22Rv1 (cell line): Measurements from ENCODE around the gene CD34.
"Not testable (repeated sequence)": the region's sequence is repeated elsewhere in the genome, so short reads cannot be mapped to it uniquely, and the experiment has no call there.

Experiments
- H3K27ac ChIP-seq: fragments of 450-650 bp; 2 replicates; pipeline ENCODE4 v1.5.1; 2017
- ZFX ChIP-seq: fragments of 450-650 bp; IDR thresholded peaks from 2 replicates; pipeline ENCODE4 v1.6.1; 2017; ENCODE audit warnings: antibody characterized with exemption, borderline replicate concordance
- TF ChIP-seq, protein P1 (sequence below): fragments of 450-650 bp; IDR thresholded peaks from 2 replicates; pipeline ENCODE4 v1.5.1; 2017; ENCODE audit warnings: mild to moderate bottlenecking

CD34 gene

DNA sequence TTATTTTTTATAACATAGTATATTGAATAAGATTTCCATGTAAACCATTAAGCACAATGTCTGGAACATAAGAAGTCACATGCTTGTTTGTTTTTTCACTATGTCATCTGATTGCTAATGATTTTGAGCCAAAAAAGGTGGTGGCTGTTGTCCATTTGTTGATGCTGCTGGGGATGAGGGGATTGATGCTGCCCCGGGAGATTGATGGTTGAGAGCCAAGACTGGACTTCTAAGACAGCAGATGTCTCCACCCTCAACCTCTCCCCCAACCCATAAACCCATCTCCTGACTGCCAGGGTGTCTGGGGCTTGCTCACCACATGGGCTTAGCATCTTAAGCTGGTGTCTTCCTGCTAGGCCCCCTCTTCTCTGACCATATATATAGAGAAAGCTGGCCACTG, 35.8 kb upstream of the CD34 start:
- no peak for TF ChIP-seq ZFX
- TF ChIP-seq, protein P1, sequence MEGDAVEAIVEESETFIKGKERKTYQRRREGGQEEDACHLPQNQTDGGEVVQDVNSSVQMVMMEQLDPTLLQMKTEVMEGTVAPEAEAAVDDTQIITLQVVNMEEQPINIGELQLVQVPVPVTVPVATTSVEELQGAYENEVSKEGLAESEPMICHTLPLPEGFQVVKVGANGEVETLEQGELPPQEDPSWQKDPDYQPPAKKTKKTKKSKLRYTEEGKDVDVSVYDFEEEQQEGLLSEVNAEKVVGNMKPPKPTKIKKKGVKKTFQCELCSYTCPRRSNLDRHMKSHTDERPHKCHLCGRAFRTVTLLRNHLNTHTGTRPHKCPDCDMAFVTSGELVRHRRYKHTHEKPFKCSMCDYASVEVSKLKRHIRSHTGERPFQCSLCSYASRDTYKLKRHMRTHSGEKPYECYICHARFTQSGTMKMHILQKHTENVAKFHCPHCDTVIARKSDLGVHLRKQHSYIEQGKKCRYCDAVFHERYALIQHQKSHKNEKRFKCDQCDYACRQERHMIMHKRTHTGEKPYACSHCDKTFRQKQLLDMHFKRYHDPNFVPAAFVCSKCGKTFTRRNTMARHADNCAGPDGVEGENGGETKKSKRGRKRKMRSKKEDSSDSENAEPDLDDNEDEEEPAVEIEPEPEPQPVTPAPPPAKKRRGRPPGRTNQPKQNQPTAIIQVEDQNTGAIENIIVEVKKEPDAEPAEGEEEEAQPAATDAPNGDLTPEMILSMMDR: no peak
- H3K27ac ChIP-seq: no peak overlapping the region

DNA sequence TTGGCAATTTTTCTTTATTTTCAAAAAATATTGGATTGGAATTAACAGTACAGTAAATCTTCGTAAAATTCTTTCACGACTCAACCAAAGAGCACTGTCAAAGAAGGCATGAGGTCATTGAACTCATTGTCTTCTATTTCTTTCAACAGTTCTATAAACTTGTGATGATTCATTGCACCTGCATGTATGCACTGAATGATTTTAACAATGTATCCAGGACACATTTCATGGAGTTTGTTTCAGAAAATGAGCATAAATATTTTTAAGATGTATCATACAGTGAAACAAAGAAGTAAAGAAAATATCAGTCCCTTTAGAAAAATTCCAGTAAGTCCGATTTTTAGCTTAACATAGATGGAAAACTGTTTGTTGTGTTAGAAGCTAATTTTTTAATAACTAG, 33.6 kb upstream of the CD34 start:
- TF ChIP-seq ZFX: no peak
- TF ChIP-seq, protein P1: no peak
- H3K27ac ChIP-seq: no peak overlapping the region

DNA sequence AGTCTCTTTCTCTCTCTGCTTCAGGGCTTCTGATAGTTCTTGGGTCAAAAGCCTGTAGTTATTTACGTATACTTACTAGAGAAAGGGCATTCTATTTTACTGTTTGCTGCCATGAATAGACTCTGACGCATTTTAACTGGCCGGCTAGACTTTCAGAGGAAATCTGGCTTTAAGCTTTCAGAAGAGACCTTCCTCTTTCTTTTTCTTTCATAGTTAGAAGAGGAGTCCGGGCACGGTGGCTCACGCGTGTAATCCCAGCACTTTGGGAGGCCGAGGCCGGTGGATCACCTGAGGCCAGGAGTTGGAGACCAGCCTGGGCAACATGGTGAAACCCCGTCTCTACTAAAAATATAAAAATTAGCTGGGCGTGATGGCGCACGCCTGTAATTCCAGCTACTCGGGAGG, 31.4 kb upstream of the CD34 start:
- H3K27ac ChIP-seq: not testable (repeated sequence)

DNA sequence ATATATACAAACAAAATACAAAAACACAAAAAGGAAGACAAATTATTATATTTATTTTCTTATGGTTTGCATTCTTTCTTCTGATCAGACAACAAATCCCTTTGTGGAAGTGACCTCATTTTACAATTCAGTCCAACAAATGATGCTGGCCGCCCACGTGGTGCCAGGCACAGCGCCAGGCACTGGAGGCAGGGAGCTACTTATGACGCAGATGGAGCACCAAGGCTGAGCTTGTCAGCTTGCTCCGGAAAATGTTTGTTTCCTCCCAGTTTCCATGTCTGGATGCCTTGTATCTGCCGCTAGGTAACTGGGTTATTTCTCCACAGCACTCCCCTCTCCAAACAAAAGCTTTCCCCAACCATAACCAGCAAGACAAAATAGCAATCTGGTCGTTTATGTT, 30.7 kb upstream of the CD34 start:
- no peak for TF ChIP-seq ZFX
- TF ChIP-seq, protein P1: no peak
- H3K27ac ChIP-seq: no peak overlapping the region

GRCh38 chr1:207938016-207938415, 27.1 kb upstream of the CD34 start:
- no peak for TF ChIP-seq ZFX
- TF ChIP-seq, protein P1: no peak
- H3K27ac ChIP-seq: no peak overlapping the region

DNA sequence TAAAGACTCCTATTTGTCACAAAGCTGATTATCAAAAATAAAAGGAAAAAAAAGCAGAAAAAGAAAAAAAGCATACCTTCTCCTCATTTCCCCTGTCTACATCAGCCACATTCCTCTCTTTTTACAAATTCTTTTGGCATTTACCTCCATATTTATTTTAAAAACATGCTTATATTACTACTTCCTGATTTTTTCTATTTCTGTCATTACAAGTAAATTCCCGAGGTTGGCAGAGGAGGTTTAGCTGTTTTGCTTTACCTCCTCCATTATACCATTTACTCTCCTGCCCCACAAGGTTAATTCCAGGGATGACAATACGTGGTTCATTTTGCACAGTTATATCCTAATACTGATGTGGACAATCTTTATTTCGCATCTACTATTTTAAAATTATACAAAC, 26.3 kb upstream of the CD34 start:
- H3K27ac ChIP-seq: no peak overlapping the region
- TF ChIP-seq ZFX: no peak
- TF ChIP-seq, protein P1: no peak

DNA sequence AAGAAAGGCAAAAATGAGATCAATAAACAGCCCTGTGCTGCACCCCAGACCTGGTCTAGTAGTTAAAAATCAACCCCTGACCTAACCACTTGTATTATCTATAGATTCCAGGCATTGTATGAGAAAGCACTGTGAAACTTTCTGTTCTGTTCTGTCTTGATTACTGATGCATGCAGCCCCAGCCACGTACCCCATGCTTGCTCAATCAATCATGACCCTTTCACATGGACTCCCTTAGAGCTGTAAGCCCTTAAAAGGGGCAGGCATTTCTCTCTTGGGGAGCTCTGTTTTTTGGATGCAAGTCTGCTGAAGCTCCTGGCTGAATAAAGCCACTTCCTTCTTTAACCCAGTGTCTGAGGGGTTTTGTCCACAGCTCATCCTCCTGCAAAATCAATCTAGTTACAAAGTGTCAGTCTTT, 24.2 kb upstream of the CD34 start:
- H3K27ac ChIP-seq: no peak overlapping the region
- TF ChIP-seq ZFX: no peak
- TF ChIP-seq, protein P1: no peak

- no peak overlapping the region for H3K27ac ChIP-seq
- no peak for TF ChIP-seq ZFX
These were observed 22.4 kb upstream of the CD34 start for GRCh38 chr1:207933205-207933800.
